Stimulated activated CD8-positive, alpha-beta memory T cell treated with anti-CD3 and anti-CD28 coated beads, Interleukin-15, amount 100 ng/mL, for 1 hour (primary cell): Measurements from ENCODE around the gene HS3ST6.
"Not testable (repeated sequence)": the region's sequence is repeated elsewhere in the genome, so short reads cannot be mapped to it uniquely, and the experiment has no call there.

ENCODE experiments used
- DNase-seq: peaks from one replicate; pipeline ENCODE4 v3.0.0-alpha.2; 2020; ENCODE audit warnings: low read depth

HS3ST6 gene

GRCh38 chr16:1946495-1947368 lies 28.5 kb upstream of the HS3ST6 start:
- DNase-seq = no peak

DNA sequence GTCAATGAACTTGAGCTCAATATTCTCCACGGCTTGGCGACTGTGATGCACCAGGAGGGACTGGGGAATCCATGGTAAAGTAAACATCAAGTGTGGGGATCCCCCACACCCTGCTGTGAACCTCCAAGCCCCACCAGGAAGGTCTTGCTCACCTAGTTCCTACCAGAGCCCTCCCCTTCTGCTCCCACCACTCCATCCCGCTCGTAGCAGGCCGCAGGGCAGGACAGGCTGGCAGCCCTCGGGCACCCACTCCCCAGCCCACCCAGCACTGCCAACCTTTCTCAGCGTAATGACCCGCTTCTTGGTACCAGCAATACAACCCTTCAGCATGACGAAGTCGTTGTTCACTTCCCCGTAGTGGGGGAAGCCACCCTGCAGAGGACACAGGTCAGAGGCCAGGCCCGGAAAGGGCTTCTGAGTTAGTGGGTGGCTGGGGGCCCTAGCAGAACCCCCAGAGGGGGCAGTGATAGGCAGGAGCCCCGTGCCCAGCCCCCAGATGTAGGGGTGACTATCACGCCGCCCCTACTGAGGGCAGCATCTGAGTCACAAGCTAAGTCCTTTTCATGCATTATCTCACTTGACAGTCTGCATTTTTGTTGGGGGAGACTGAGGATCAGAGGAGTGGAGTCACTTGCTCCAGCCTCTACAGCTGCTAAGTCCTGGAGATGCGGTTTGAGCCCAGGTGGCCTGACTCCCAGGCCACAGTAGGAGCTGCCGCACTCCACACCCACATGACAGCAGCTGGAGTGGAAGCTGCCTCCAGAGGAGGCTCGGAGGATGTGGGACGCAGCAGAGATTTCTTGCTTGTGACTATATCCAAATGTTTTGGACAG lies 27.6 kb upstream of the HS3ST6 start:
- DNase-seq = no peak

GRCh38 chr16:1944612-1945199 lies 26.5 kb upstream of the HS3ST6 start:
- no peak for DNase-seq

DNA sequence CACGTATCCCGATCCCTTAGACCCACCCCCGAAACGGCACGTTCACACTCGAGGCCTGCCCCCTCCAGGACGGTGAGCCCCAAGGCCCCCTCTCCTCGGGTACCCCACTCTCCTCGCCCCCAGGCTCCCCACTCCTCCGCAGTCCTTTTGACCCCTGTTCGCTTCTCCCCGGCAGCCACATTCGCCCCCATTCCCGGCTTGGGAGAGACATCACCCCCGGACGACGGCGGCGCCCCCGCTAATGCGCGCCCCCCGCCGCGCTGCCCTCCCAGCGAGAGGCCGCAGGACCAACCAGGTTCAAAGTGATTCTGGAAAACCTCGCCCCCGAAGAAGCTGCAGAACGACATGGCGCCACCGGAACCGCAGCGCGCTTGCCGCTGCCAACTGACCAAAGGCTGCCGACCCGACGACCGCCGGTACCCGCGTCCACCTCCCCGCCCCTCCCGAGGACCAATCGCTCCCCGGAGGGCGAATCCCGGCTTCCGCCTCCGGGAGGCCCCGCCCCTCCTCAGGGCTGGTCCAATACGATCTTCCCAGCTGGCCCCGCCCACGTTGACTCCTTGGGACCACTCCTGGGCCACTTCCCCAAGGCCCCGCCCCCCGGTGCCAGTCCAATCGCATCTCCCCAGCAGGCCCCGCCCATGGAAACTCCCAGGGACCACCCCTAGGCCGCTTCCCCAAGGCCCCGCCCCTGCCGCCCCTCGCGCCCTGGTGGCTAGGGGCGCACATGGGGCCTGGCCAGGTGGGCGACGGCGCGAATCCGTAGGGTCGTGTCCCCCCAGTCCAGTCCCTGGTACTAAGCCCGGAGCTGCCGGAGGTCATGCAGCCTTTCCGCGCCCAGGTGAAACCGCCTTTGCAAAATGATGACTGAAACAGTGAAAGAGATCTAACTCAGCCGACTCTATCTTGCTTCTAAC lies 24.9 kb upstream of the HS3ST6 start, which contains the start of gene MSRB1:
MSRB1 (minus strand) TSS at position 390 of the 917 bp plus-strand sequence; CDS start at position 347, 43 bp downstream.
- DNase-seq = peak; percentile 97

- no peak for DNase-seq
Observed at GRCh38 chr16:1942047-1942809, 24.0 kb upstream of the HS3ST6 start.

GRCh38 chr16:1941162-1942046 lies 23.2 kb upstream of the HS3ST6 start:
- DNase-seq = no peak

GRCh38 chr16:1940273-1941161 lies 22.3 kb upstream of the HS3ST6 start:
- DNase-seq = no peak

DNA sequence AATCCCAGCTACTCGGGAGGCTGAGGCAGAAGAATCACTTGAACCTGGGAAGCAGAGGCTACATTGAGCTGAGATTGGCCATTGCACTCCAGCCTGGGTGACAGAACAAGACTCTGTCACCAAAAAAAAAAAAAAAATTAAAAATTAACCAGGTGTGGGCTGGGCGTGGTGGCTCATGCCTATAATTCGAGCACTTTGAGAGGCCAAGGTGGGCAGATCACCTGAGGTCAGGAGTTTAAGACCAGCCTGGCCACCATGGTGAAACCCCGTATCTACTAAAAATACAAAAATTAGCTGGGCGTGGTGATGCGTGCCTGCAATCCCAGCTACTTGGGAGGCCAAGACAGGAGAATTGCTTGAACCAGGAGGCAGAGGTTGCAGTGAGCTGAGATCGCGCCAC lies 21.6 kb upstream of the HS3ST6 start:
- DNase-seq = not testable (repeated sequence)

DNA sequence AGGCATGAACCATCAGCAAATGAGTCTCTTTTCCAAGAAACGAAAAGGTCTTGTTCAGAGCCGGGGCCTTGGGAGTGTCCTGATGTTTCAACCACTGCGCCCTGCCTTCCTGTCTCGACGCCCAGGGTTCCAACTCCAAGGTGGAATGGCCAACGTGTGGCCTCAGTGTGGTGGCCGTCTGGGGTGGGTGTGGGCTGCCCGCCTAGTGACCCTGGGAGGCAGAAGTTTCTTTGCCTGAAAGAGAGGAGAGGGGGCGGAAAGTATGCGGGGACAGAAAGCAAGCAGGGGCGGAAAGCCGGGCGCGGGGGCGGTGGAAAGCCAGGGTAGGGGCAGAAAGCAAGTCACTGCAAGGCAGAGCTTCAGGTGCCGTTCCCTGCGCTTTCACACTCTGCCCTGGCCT lies 20.7 kb upstream of the HS3ST6 start:
- DNase-seq = no peak

DNA sequence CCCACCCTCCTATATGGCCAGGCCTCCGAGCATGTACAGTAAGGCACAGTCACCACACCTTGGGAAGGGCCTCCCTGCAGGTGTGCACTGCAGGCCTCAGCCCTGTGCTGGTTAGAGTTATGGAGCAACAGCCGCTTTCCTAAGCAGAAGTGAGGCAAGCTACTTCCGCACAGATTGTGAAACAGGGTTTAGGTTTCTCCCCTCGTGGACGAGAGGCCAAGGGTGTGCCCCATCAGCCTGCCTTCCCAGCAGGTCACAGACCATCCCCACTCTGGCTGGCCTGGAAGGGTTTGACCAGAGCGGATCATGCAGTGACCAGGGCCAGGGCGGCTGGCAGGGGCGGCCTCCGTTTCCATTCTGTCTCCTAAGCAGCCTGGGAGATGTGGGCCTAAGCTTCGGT lies 20.1 kb upstream of the HS3ST6 start:
- DNase-seq = no peak

DNA sequence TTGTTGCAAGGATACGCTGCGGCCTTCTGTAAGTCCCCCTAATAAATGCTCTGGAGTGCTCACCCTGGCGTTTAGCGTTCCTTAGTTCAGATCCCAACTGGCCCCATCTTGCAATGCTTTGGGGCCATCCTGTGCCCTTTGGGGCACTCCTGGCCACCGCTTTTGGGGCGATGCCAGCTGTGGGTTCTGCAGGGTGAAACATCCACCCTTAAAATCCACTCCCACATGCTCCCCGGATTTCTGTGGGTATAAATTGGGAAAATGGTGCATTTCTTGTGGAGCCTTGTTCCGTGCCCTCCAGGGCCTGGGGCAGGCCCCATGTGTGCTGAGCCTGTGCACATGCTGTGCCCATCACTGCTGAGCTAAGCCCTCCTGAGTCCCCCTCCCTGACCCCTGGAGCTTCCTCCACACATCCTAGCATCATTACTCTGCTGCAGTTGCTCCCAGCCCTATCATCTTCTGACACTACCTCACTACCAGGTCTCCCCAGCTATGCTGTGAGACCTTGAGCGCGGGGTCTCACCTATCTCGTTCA lies 18.8 kb upstream of the HS3ST6 start:
- DNase-seq = no peak

- no peak for DNase-seq
Observed at GRCh38 chr16:1933097-1933661, 15.0 kb upstream of the HS3ST6 start.

DNA sequence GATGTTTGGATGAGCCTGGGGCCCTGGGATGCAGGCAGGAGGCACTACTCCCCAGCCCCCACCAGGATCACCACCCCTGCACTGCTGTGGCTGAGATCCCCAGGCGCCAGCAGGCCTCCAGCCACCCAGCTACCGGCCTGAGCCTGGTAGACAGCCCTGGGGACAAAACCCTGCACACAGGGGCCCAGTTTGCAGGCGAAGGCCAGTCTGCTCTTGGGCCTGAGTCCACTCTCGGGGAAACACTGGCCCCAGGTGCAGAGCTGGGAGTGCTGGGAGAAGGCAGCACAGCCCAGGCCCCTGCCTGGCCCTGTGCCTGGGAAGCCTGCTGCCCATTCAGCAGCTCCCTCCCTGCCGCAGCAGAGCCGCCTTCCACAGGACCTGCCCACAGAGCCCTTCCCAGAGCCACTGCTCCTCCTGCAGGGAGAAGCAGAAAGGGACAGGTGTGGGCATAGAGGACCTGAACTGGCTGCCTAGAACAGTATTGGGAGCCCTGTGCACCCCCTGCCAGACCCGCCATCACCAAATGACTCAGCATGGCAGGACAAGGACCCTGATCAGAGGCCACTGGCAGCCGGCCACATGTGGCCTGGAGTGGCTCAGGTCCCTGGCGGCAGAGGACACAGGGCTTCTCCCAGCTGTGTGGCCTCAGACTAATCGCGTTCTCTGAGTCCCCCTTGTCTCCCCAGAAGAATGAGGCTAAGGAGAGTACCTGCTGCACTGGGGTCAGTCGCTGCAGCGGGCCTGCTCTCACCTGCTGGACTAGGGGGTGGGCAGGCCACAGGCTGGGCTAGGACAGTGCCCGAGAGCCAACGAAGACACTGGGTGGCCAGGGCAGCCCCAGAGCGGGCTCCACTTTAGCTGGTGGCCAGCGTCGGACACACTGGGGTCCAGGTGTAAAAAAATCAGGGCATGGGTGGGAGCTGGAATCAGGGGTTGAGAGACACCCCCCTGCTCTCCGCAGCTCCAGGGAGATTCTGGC lies 14.1 kb upstream of the HS3ST6 start:
- DNase-seq = no peak

DNA sequence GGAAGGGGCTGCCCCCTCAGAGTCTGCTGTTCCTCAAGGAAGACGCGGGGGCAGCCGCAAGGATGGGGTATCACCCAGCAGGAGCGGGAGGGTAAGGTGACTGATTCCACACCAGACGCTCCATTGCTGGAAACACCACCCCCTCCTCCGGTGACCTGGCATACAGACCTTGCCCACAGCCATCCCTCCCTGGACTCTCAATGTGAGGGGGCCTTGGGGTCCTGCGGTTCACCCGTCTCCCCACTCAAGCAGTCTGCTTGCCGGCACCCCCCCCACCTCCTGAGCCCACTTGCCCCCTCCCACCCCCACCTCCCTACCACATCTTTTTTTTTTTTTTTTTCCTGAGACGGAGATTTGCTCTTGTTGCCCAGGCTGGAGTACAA lies 12.1 kb upstream of the HS3ST6 start:
- no peak for DNase-seq

GRCh38 chr16:1929578-1930337 lies 11.5 kb upstream of the HS3ST6 start:
- DNase-seq = peak; percentile 83

- DNase-seq = no peak
Observed at GRCh38 chr16:1929105-1929504, 10.9 kb upstream of the HS3ST6 start.
